Left hindlimb (tissue), 1 donor: Measurements from ENCODE around the gene TCF12.
"Not testable (repeated sequence)": the region's sequence is repeated elsewhere in the genome, so short reads cannot be mapped to it uniquely, and the experiment has no call there.

Experiments
- DNase-seq: peaks from one replicate; pipeline ENCODE4 v3.0.0-alpha.2; 2018

TCF12 gene

GRCh38 chr15:56982987-56983386 is 64.5 kb downstream of the TCF12 start:
- DNase-seq, result no peak

- no peak for DNase-seq
These were observed 66.4 kb downstream of the TCF12 start for GRCh38 chr15:56984681-56985481.

GRCh38 chr15:56985856-56986255 is 67.4 kb downstream of the TCF12 start:
- no peak for DNase-seq

GRCh38 chr15:56987286-56987685 is 68.8 kb downstream of the TCF12 start:
- DNase-seq, result no peak

- no peak for DNase-seq
These were observed 69.8 kb downstream of the TCF12 start for GRCh38 chr15:56988219-56988618.

- DNase-seq, result no peak
These were observed 71.0 kb downstream of the TCF12 start for GRCh38 chr15:56989411-56989924.

- no peak for DNase-seq
These were observed 72.6 kb downstream of the TCF12 start for GRCh38 chr15:56991017-56991416.

GRCh38 chr15:56992725-56993124 is 74.3 kb downstream of the TCF12 start:
- no peak for DNase-seq

- DNase-seq, result no peak
These were observed 75.8 kb downstream of the TCF12 start for GRCh38 chr15:56994280-56994679.

- no peak for DNase-seq
These were observed 77.6 kb downstream of the TCF12 start for GRCh38 chr15:56996093-56996492.

- DNase-seq, result no peak
These were observed 78.5 kb downstream of the TCF12 start for GRCh38 chr15:56996746-56997470.

GRCh38 chr15:57003418-57003817 is 85.0 kb downstream of the TCF12 start:
- DNase-seq, result no peak

- DNase-seq, result no peak
These were observed 86.8 kb downstream of the TCF12 start for GRCh38 chr15:57005244-57005643.

- DNase-seq, result not testable (repeated sequence)
These were observed 89.4 kb downstream of the TCF12 start for GRCh38 chr15:57007797-57008196.

- DNase-seq, result no peak
These were observed 92.3 kb downstream of the TCF12 start for GRCh38 chr15:57010724-57011123.

- DNase-seq, result no peak
These were observed 94.1 kb downstream of the TCF12 start for GRCh38 chr15:57012556-57012955.

- not testable (repeated sequence) for DNase-seq
These were observed 96.5 kb downstream of the TCF12 start for GRCh38 chr15:57014896-57015295.

- no peak for DNase-seq
These were observed 96.9 kb downstream of the TCF12 start for GRCh38 chr15:57015360-57015759.

- DNase-seq, result no peak
These were observed 97.5 kb downstream of the TCF12 start for GRCh38 chr15:57015897-57016296.

GRCh38 chr15:57017024-57017423 is 98.6 kb downstream of the TCF12 start:
- no peak for DNase-seq

GRCh38 chr15:57018151-57018550 is 99.7 kb downstream of the TCF12 start:
- no peak for DNase-seq

- no peak for DNase-seq
These were observed 101.2 kb downstream of the TCF12 start for GRCh38 chr15:57019496-57020160.

GRCh38 chr15:57025264-57025926 is 107.0 kb downstream of the TCF12 start:
- DNase-seq, result no peak
